Muscle layer of duodenum (tissue), 2 donors: ENCODE data around the gene OR52J3.

Source experiments
- H3K27ac ChIP-seq: one replicate; pipeline ENCODE4 v1.7.0; 2013; ENCODE audit warnings: mild to moderate bottlenecking, low read length
- H3K27me3 ChIP-seq: one replicate; pipeline ENCODE4 v1.7.0; 2013; ENCODE audit warnings: low read depth, mild to moderate bottlenecking, control low read depth, low read length
- H3K36me3 ChIP-seq, 2 donors: one replicate each; pipeline ENCODE4 v1.7.0; 2013; ENCODE audit warnings: low read length in 2 of 2, control low read depth in 1 of 2, mild to moderate bottlenecking in 1 of 2; ENCODE audit not compliant: insufficient read depth in 2 of 2, control insufficient read depth in 1 of 2
- H3K4me1 ChIP-seq, 2 donors: one replicate each; pipeline ENCODE4 v1.7.0; 2013; ENCODE audit warnings: low read length in 2 of 2, mild to moderate bottlenecking in 2 of 2, control low read depth in 1 of 2, moderate library complexity in 1 of 2; ENCODE audit not compliant: insufficient read depth in 2 of 2, control insufficient read depth in 1 of 2
- H3K4me3 ChIP-seq, 2 donors: one replicate each; pipeline ENCODE4 v1.7.0; 2013; ENCODE audit warnings: low read length in 2 of 2, low read depth in 1 of 2, mild to moderate bottlenecking in 1 of 2
- H3K9me3 ChIP-seq, 2 donors: one replicate each; pipeline ENCODE4 v1.7.0; 2013; ENCODE audit warnings: low read length in 2 of 2, control low read depth in 1 of 2, mild to moderate bottlenecking in 1 of 2; ENCODE audit not compliant: control insufficient read depth in 1 of 2
- donor health status: healthy.

Gene OR52J3

DNA sequence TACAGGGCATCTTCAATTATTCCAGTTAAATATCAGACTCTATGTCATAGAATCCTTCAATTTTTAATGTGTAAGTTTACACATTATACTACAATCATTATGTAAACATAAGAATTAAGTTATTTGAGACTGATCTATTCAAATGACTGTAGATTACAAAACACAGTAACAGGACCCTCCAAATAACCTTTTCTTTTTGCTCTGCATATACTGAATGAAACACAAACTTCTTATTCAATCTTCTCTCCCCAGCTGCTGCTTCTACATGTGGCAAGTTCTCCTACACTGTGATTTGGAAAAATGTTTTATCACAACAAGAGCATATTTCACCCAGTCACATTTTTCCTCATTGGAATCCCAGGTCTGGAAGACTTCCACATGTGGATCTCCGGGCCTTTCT is at the start of gene OR52J3:
Gene OR52J3 (plus strand): TSS at position 301 of the 400 bp plus-strand sequence. CDS start 0 bp downstream, at position 301.
- H3K9me3 ChIP-seq: no peaks in the 10 kb centered on the region
- H3K27ac ChIP-seq: no peak within 1 kb of the TSS
- no peaks in the 10 kb centered on the region for H3K36me3 ChIP-seq
- no peaks in the 10 kb centered on the region for H3K27me3 ChIP-seq
- H3K4me3 ChIP-seq: no peak within 1 kb of the TSS
- H3K4me1 ChIP-seq: no peaks in the 10 kb centered on the region

DNA sequence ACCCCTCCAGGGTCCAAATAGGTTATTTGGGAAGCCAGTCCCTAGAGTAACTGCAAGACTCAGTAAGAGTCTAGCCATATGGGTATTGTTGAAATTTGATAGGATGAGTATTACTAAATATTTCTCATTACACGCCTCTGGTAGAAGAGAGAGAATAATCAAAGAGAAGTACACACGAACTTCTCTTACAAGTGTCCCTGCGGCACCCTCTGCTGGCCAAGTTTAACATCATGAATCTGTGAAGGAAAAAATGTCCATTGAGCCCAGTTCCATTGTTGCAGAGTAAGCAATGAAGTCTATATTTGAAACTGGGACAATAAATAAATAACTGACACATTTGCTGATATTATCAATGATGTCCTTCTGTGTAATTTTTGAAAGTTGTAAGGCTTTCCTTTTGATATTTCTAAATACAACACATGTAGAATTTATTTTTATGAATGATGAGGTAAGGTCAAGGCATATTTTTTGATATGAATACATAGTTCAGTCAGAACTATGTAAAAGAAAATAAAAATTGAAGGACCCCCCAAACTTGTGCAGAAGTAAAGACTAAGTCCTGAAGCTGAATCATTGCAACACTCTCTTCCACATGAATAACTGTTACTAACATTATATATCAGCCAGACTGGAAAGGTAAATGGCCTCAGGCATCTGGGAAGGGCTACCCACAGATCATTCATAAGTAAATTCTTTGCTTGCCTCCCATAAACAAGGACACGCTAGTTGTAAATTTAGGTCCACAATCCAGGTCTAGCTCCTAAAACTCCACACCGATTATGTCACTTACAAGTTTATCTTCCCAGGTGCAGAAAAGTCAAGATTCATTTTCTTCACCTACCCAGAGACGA is 41.7 kb upstream of the OR52J3 start:
- no peaks in the 10 kb centered on the region for H3K4me1 ChIP-seq
- no peaks in the 10 kb centered on the region for H3K36me3 ChIP-seq
- no peak overlapping the region for H3K27ac ChIP-seq
- no peaks in the 10 kb centered on the region for H3K9me3 ChIP-seq
- H3K27me3 ChIP-seq: no peaks in the 10 kb centered on the region
- H3K4me3 ChIP-seq: no peak overlapping the region

DNA sequence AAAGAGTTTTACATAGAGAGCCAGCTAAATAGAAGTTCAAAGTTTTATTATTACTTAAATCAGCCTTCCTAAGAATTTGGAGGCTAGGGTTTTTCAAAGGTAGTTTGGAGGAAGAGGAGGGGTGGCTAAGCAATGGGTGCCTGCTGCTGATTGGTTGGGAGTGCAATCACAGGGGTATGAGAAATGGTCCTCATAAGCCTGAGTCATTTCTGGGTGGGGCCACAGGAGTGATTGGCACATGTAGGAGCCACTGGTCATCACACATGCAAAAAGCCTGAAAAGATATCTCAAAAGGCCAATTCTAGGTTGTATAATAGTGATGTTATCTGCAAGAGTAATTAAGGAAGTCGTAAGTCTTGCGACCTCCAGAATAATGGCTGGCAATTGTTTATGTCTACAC is 38.8 kb upstream of the OR52J3 start:
- Histone ChIP-seq H3K4me3 (no peak overlapping the region), H3K27me3 (no peaks in the 10 kb centered on the region), H3K4me1 (no peaks in the 10 kb centered on the region), H3K27ac (no peak overlapping the region), H3K36me3 (no peaks in the 10 kb centered on the region), H3K9me3 (no peaks in the 10 kb centered on the region)

DNA sequence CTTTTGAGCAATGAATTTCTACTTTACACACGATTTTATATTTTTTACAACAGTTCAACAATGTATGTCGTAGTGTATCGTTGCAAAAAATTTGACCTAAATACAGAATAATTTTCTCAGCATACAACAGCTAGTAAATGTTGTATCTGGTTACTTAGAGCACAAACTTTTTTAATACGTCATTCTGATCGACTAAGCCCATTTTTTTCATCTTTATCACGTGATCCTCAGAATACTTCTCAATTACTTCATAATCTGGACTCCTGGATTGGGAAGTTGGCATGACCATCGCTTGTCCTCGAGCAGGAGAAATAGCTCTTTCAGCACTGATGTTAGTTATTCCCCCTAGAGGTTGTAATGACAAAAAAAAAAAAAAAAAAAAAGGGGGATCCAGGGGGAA is 35.1 kb upstream of the OR52J3 start:
- Histone ChIP-seq H3K27ac (no peak overlapping the region), H3K9me3 (no peaks in the 10 kb centered on the region), H3K4me1 (no peaks in the 10 kb centered on the region), H3K4me3 (no peak overlapping the region), H3K27me3 (no peaks in the 10 kb centered on the region), H3K36me3 (no peaks in the 10 kb centered on the region)

DNA sequence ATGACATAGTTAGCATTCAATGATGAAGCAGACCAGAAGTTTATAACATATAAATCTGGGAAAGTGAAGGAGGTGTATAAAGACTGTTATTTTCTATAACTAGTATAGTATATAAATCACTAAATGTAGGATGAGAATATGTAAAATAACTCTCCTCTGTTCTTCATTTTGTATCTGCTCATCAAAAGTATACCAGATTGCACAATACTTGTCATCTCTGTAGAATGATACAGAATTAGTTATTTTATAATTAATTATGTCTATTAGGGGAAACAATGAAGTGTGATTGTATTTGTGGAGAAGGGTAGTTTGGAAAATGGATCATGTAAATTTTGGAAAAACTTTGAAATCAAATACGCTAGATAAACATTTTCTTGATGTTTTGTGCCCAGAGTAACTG is 33.3 kb upstream of the OR52J3 start:
- no peaks in the 10 kb centered on the region for H3K27me3 ChIP-seq
- no peaks in the 10 kb centered on the region for H3K36me3 ChIP-seq
- no peak overlapping the region for H3K4me3 ChIP-seq
- no peaks in the 10 kb centered on the region for H3K9me3 ChIP-seq
- H3K4me1 ChIP-seq: no peaks in the 10 kb centered on the region
- no peak overlapping the region for H3K27ac ChIP-seq

DNA sequence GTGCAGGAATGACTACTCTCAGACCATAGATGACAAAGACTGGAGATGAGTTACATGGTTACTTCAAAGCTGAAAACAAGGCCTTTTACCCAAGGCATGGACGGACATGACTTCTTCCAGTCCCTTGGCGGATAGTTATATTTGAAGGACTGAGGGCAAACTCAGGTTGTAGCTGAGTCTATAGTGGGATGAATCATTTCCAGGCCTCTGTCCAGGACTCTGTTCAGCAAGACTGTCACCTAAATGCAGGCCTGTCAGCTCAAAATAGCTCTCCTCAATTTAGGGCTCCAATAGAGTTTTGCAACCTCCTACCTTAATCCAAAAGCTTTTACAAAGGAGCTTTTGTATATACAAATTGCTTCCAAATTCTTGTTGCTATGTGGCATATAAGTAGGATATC is 24.3 kb upstream of the OR52J3 start:
- H3K27ac ChIP-seq: no peak overlapping the region
- no peak overlapping the region for H3K4me3 ChIP-seq
- H3K27me3 ChIP-seq: no peaks in the 10 kb centered on the region
- no peaks in the 10 kb centered on the region for H3K4me1 ChIP-seq
- no peaks in the 10 kb centered on the region for H3K36me3 ChIP-seq
- H3K9me3 ChIP-seq: peaks cover 8 to 18% of the 10 kb centered on the region in 2 donors

DNA sequence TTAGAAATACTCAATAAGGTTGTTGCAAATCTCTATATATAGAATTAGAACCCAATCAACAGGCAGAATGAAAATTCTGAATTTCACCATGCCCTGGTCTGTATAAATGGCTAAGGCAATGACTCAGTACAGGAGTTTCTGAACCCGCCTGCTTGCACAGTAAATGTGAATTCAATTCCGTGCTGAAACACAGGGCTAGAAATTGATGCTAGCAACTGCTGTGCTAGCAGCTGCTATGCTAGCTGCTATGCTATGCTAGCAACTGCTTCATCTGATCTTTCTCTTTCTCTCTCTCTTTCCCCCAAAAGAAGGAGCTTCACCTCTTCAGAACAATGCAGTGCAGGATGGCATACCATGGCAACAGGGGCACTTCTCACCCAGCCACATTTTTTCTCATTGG is 9.7 kb upstream of the OR52J3 start:
- Histone ChIP-seq H3K9me3 (no peaks in the 10 kb centered on the region), H3K4me3 (no peak overlapping the region), H3K27ac (no peak overlapping the region)

DNA sequence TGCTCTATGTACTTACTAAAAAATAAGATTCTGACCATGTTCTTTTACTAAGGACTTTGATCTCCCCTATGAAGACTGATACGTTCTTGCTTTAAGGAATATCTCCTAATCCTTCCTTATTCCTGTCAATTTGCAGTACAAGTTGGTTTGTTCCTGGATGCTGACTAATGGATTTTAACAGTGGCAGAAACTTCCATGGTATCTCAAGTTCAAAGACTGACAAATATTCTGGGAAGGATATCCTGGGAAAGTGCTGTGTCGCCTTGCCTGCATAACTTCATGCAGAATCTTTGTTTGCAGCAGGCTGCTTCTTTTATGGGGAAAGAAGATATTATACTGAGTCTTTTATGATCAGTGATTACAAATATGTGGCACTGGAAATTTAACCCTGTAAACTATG is 8.4 kb upstream of the OR52J3 start:
- no peaks in the 10 kb centered on the region for H3K9me3 ChIP-seq
- H3K27ac ChIP-seq: no peak overlapping the region

More for the DNA sequence above, 9.7 kb upstream of the OR52J3 start:
- H3K36me3 ChIP-seq: no peaks in the 10 kb centered on the region
- no peaks in the 10 kb centered on the region for H3K4me1 ChIP-seq
- no peaks in the 10 kb centered on the region for H3K27me3 ChIP-seq

DNA sequence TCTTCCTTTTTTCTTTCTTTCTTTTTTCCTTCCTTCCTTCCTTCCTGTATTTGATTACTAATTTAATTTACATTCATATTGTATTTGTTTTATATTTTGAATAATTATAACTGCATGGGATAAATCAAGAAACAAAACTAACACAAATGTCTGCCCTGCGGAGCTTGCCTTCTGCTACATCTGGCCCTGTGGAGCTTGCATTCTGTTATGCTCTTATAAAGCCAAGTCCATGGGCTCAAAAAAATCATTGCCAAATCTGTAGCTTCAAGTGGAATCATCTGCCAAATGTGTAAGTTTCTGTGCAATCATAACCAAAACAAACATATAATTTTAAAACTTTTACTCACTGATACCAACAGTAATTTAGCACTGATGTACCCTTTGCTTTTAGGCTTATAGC is 8.0 kb upstream of the OR52J3 start:
- H3K4me3 ChIP-seq: no peak overlapping the region
- no peaks in the 10 kb centered on the region for H3K36me3 ChIP-seq
- H3K27ac ChIP-seq: no peak overlapping the region
- no peaks in the 10 kb centered on the region for H3K27me3 ChIP-seq
- H3K9me3 ChIP-seq: no peaks in the 10 kb centered on the region
- no peaks in the 10 kb centered on the region for H3K4me1 ChIP-seq

More for the DNA sequence above, 8.4 kb upstream of the OR52J3 start:
- H3K27me3 ChIP-seq: no peaks in the 10 kb centered on the region
- H3K36me3 ChIP-seq: no peaks in the 10 kb centered on the region
- H3K4me3 ChIP-seq: no peak overlapping the region
- H3K4me1 ChIP-seq: no peaks in the 10 kb centered on the region

DNA sequence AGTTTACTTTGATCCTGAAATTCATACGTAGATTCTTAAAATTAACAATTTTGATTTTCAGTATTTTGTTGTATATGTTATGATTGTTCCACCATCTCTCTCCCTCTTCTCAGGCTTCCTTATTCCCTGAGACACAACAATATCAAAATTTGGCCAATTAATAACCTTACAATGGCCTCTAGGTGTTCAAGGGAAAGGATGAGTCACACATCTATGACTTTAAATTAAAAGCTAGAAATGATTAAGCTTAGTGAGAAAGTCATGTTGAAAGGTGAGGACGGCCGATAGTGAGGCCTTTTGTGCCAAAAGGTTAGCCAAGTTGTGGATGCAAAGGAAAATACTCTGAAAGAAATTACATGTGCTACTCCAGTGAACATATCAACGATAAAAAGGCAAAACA is 5.5 kb upstream of the OR52J3 start:
- H3K27ac ChIP-seq: no peak overlapping the region
- no peaks in the 10 kb centered on the region for H3K36me3 ChIP-seq
- H3K9me3 ChIP-seq: no peaks in the 10 kb centered on the region
- H3K4me3 ChIP-seq: no peak overlapping the region
- H3K4me1 ChIP-seq: no peaks in the 10 kb centered on the region
- H3K27me3 ChIP-seq: no peaks in the 10 kb centered on the region

DNA sequence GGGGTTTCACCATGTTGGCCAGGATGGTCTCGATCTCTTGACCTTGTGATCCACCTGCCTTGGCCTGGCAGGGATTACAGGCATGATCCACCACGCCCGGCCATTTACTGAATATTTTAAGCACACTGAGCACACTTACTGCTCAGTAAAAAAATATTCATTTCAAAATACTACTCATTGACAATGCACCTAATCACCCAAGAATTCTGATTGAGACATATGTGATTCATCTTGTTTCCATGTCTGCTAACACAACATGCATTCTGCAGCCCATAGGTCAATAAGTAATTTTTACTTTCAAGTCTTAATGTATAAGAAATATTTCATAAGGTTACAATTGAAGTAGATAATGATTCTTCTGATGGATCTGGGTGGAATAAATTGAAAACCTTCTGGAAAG is 4.2 kb upstream of the OR52J3 start:
- H3K27me3 ChIP-seq: no peaks in the 10 kb centered on the region
- no peaks in the 10 kb centered on the region for H3K4me1 ChIP-seq
- H3K27ac ChIP-seq: no peak overlapping the region
- no peaks in the 10 kb centered on the region for H3K36me3 ChIP-seq
- H3K4me3 ChIP-seq: no peak overlapping the region
- H3K9me3 ChIP-seq: no peaks in the 10 kb centered on the region

DNA sequence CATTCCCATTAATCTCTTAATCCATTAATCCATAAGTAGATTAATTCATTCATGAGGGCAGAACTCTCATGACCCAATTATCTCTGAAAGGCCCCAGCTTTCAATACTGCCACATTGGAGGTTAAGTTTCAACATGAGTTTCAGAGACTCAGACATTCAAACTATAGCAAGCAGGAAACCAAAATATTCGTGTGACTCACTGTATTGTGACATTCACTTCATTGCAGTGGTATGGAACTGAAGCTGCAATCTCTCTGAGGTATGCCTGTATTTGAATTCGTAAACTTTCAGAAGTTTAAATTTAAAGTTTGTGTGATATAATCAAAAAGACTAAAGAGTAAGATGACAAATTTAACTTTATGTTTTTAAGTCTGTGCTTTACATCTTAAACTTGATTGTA is 2.9 kb upstream of the OR52J3 start:
- Histone ChIP-seq H3K9me3 (no peaks in the 10 kb centered on the region), H3K27ac (no peak overlapping the region)

More for the DNA sequence above, 2.9 kb upstream of the OR52J3 start:
- Histone ChIP-seq H3K27me3 (no peaks in the 10 kb centered on the region), H3K4me1 (no peaks in the 10 kb centered on the region), H3K4me3 (no peak overlapping the region), H3K36me3 (no peaks in the 10 kb centered on the region)
